Glutamatergic neuron (in vitro differentiated cells): ENCODE results near the gene GALNT12. TPM values are rescaled to one million over a fixed set of nuclear protein-coding genes. Genes with fewer than 3 reads are reported as not detected.

Experiments
- DNase-seq: peaks from one replicate; pipeline ENCODE4 v3.0.0; 2022
- H3K27ac Mint-ChIP-seq: one replicate; pipeline ENCODE4 v1.8.0; 2020; ENCODE audit warnings: mild to moderate bottlenecking, mixed read lengths, inconsistent platforms; ENCODE audit not compliant: unreplicated experiment
- H3K27me3 Mint-ChIP-seq: one replicate; pipeline ENCODE4 v1.8.0; 2020; ENCODE audit warnings: mild to moderate bottlenecking, moderate library complexity, mixed read lengths, inconsistent platforms; ENCODE audit not compliant: unreplicated experiment
- H3K36me3 Mint-ChIP-seq: one replicate; pipeline ENCODE4 v1.8.0; 2020; ENCODE audit warnings: mild to moderate bottlenecking, mixed read lengths, inconsistent platforms; ENCODE audit not compliant: unreplicated experiment
- H3K4me1 Mint-ChIP-seq: one replicate; pipeline ENCODE4 v1.8.0; 2020; ENCODE audit warnings: mild to moderate bottlenecking, low read depth, mixed read lengths, inconsistent platforms; ENCODE audit not compliant: unreplicated experiment
- H3K4me3 Mint-ChIP-seq: one replicate; pipeline ENCODE4 v1.8.0; 2020; ENCODE audit warnings: mild to moderate bottlenecking, mixed read lengths, inconsistent platforms; ENCODE audit not compliant: unreplicated experiment
- H3K9me3 Mint-ChIP-seq: one replicate; pipeline ENCODE4 v1.8.0; 2020; ENCODE audit warnings: mild to moderate bottlenecking, moderate library complexity, mixed read lengths, inconsistent platforms; ENCODE audit not compliant: unreplicated experiment
- total RNA-seq: library from RNA; stranded (reverse); fragmentation: NEBNext Ultra II Directional; extraction: Animal tissue kit (Norgen Biotek cat#: 25700); gene quantifications from one replicate; pipeline ENCODE4 v1.2.1, GENCODE V29; 2021; ENCODE audit not compliant: unreplicated experiment
- TF ChIP-seq, protein P1 (sequence below): fragments of 200-600 bp; sonication (generic); IDR thresholded peaks from one replicate; pipeline ENCODE4 v1.5.0; 2021; ENCODE audit not compliant: partially characterized antibody, unreplicated experiment

The GALNT12 gene
- total RNA-seq, 1 donor from 2014 or later, result 2.7 TPM

DNA sequence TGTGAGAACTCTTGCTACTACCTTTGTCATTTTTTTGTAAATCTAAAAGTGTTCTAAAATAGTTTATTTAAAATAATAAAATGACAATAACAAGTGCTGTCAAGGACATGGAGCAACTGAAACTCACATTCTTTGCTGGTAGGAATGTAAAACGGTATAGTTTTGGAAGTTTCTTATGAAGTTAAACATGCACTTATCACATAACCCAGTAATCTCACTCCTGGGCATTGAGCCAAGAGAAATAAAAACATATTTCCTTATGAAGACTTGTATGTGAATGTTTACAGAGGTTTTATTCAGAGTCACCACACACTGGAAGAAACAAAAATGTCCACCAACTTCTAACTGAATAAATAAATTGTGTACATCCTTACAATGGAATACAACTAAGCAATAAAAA is 90.3 kb downstream of the GALNT12 start:
- TF ChIP-seq, protein P1, sequence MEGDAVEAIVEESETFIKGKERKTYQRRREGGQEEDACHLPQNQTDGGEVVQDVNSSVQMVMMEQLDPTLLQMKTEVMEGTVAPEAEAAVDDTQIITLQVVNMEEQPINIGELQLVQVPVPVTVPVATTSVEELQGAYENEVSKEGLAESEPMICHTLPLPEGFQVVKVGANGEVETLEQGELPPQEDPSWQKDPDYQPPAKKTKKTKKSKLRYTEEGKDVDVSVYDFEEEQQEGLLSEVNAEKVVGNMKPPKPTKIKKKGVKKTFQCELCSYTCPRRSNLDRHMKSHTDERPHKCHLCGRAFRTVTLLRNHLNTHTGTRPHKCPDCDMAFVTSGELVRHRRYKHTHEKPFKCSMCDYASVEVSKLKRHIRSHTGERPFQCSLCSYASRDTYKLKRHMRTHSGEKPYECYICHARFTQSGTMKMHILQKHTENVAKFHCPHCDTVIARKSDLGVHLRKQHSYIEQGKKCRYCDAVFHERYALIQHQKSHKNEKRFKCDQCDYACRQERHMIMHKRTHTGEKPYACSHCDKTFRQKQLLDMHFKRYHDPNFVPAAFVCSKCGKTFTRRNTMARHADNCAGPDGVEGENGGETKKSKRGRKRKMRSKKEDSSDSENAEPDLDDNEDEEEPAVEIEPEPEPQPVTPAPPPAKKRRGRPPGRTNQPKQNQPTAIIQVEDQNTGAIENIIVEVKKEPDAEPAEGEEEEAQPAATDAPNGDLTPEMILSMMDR, result no peak
- no peak overlapping the region for H3K4me3 Mint-ChIP-seq
- H3K4me1 Mint-ChIP-seq, result peaks cover 5% of the 10 kb centered on the region
- no peak for DNase-seq
- no peaks in the 10 kb centered on the region for H3K36me3 Mint-ChIP-seq
- H3K27ac Mint-ChIP-seq, result no peak overlapping the region
- H3K9me3 Mint-ChIP-seq, result peaks cover 2% of the 10 kb centered on the region
- H3K27me3 Mint-ChIP-seq, result no peaks in the 10 kb centered on the region

DNA sequence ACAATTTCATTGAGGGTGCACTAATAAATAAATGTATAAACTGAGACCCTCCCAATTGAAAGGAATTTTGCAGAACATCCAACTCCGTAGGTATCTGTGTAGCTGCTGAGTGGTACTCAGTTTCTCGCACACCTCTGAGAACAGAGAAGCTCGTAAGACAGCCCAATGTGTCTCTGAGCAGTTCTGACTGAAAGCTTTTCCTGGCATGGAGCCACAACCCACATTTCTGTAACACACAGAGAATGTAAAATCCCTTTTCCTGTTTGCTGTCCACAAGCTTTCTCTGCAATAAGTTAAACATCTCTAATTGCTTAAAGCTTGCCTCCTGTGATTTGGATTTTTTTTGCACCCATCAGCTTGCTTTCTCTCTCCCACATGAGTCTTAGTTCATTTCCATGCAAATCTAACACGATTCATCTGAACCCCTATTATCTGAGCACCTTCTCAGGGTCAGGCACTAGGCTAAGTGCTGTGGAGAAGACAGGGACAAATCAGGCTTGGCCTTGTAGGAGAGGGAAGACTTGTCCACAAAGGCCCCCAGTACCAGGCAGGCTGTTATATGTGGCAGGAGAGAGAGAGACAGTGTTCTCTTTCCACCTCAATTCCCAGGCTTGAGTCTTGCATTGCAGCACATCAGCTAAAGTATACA is 92.1 kb downstream of the GALNT12 start:
- Mint-ChIP-seq H3K36me3 (no peaks in the 10 kb centered on the region), H3K4me1 (peaks cover under 1% of the 10 kb centered on the region), H3K27me3 (no peaks in the 10 kb centered on the region), H3K9me3 (no peaks in the 10 kb centered on the region), H3K4me3 (no peak overlapping the region), H3K27ac (no peak overlapping the region)
- DNase-seq, result no peak
- TF ChIP-seq, protein P1, result no peak

Other genes with a start within 250 kb of the GALNT12 start
- 116 TPM for gene GABBR2, start 98.7 kb upstream of the GALNT12 start, total RNA-seq
- gene ANKS6, start 11.1 kb upstream of the GALNT12 start, total RNA-seq, result 15.9 TPM
- gene COL15A1, start 136.2 kb downstream of the GALNT12 start, total RNA-seq, result not detected